Measurements from ENCODE around the gene HOXB3.
"Not testable (repeated sequence)": the region's sequence is repeated elsewhere in the genome, so short reads cannot be mapped to it uniquely, and the experiment has no call there.

The HOXB3 gene

GRCh38 chr17:48509708-48510107 lies 80.3 kb downstream of the HOXB3 start:
- in situ Hi-C loops (cut with MboI; ENCODE audit: low sequenced_read_pairs), result not testable (repeated sequence)

- in situ Hi-C loops (cut with MboI; ENCODE audit: low sequenced_read_pairs), result no loop called here
Observed at GRCh38 chr17:48506246-48506645, 83.8 kb downstream of the HOXB3 start.

GRCh38 chr17:48505788-48506187 lies 84.3 kb downstream of the HOXB3 start:
- in situ Hi-C loops (cut with MboI; ENCODE audit: low sequenced_read_pairs), result no loop called here

- in situ Hi-C loops (cut with MboI; ENCODE audit: low sequenced_read_pairs), result no loop called here
Observed at GRCh38 chr17:48504953-48505352, 85.1 kb downstream of the HOXB3 start.

- in situ Hi-C loops (cut with MboI; ENCODE audit: low sequenced_read_pairs), result no loop called here
Observed at GRCh38 chr17:48503747-48504146, 86.3 kb downstream of the HOXB3 start.

GRCh38 chr17:48502901-48503300 lies 87.1 kb downstream of the HOXB3 start:
- in situ Hi-C loops (cut with MboI; ENCODE audit: low sequenced_read_pairs), result no loop called here

GRCh38 chr17:48502312-48502711 lies 87.7 kb downstream of the HOXB3 start:
- in situ Hi-C loops (cut with MboI; ENCODE audit: low sequenced_read_pairs), result no loop called here

GRCh38 chr17:48500435-48501426 lies 89.3 kb downstream of the HOXB3 start:
- in situ Hi-C loops (cut with MboI; ENCODE audit: low sequenced_read_pairs), result no loop called here

GRCh38 chr17:48499735-48500434 lies 90.2 kb downstream of the HOXB3 start:
- in situ Hi-C loops (cut with MboI; ENCODE audit: low sequenced_read_pairs), result no loop called here

GRCh38 chr17:48499248-48499647 lies 90.8 kb downstream of the HOXB3 start:
- in situ Hi-C loops (cut with MboI; ENCODE audit: low sequenced_read_pairs), result no loop called here

Measured in HL-60/S4 treated with retinoic acid at 250 ng/mL for 4 days and 3 days (cell line).